Gastroesophageal sphincter (tissue), 3 donors: Measurements from ENCODE around the gene RABL2B.
A peak's percentile ranks its signal among the peaks of the same experiment; 100 is the strongest.

Experiments
- CTCF ChIP-seq, 4 experiments: fragments of 200-600 bp in 2 of 4; fragments of 450-650 bp in 2 of 4; sonication (generic) in 1 of 4; IDR thresholded peaks; one replicate each; pipeline ENCODE4 v1.5.1; 2017 to 2019; ENCODE audit warnings: antibody characterized with exemption in 4 of 4, mild to moderate bottlenecking in 2 of 4, moderate library complexity in 2 of 4
- EP300 ChIP-seq: sonication (generic); formaldehyde crosslinking; IDR thresholded peaks from one replicate; pipeline ENCODE4 v1.6.1; 2017; ENCODE audit warnings: antibody characterized with exemption, mild to moderate bottlenecking

- peak in 3 of 4 experiments; percentile 42 to 73 (median 67) for TF ChIP-seq CTCF (IDR thresholded peaks at IDR 0.05)
- no peak for TF ChIP-seq EP300
Observed at GRCh38 chr22:50731811-50732624, 51.4 kb downstream of the RABL2B start.
